HK-2 (cell line): ENCODE data around the gene TMEM87B.
A peak's percentile ranks its signal among the peaks of the same experiment; 100 is the strongest.

ENCODE experiments used
- DNase-seq: peaks from one replicate; pipeline ENCODE4 v3.0.0-alpha.2; 2018; ENCODE audit not compliant: unreplicated experiment

TMEM87B gene

GRCh38 chr2:112054847-112055729, at the start of gene TMEM87B:
Gene TMEM87B (plus strand): TSS chr2:112055269. CDS start chr2:112055592, 323 bp downstream.
- peak; percentile 100 for DNase-seq

GRCh38 chr2:112005406-112006075, 49.5 kb upstream of the TMEM87B start:
- DNase-seq: no peak

GRCh38 chr2:112006076-112006410, 49.0 kb upstream of the TMEM87B start:
- DNase-seq: no peak

GRCh38 chr2:112007493-112007892, 47.6 kb upstream of the TMEM87B start:
- no peak for DNase-seq

- no peak for DNase-seq
Measured at GRCh38 chr2:112008910-112009485, 46.1 kb upstream of the TMEM87B start.

- DNase-seq: no peak
Measured at GRCh38 chr2:112010751-112011150, 44.3 kb upstream of the TMEM87B start.

- DNase-seq: no peak
Measured at GRCh38 chr2:112012556-112012955, 42.5 kb upstream of the TMEM87B start.

- DNase-seq: no peak
Measured at GRCh38 chr2:112018846-112019245, 36.2 kb upstream of the TMEM87B start.

GRCh38 chr2:112019569-112019982, 35.5 kb upstream of the TMEM87B start:
- DNase-seq: no peak

GRCh38 chr2:112020561-112020960, 34.5 kb upstream of the TMEM87B start:
- DNase-seq: no peak

- no peak for DNase-seq
Measured at GRCh38 chr2:112021290-112021689, 33.8 kb upstream of the TMEM87B start.

- DNase-seq: no peak
Measured at GRCh38 chr2:112021781-112022231, 33.3 kb upstream of the TMEM87B start.

- DNase-seq: no peak
Measured at GRCh38 chr2:112023707-112024106, 31.4 kb upstream of the TMEM87B start.

- no peak for DNase-seq
Measured at GRCh38 chr2:112024231-112024630, 30.8 kb upstream of the TMEM87B start.

- no peak for DNase-seq
Measured at GRCh38 chr2:112024896-112025491, 30.1 kb upstream of the TMEM87B start.

- DNase-seq: no peak
Measured at GRCh38 chr2:112026509-112026908, 28.6 kb upstream of the TMEM87B start.

GRCh38 chr2:112027767-112028166, 27.3 kb upstream of the TMEM87B start:
- no peak for DNase-seq

- DNase-seq: no peak
Measured at GRCh38 chr2:112029164-112029563, 25.9 kb upstream of the TMEM87B start.

GRCh38 chr2:112031473-112032223, 23.4 kb upstream of the TMEM87B start:
- DNase-seq: no peak

GRCh38 chr2:112032224-112032586, 22.9 kb upstream of the TMEM87B start:
- no peak for DNase-seq

GRCh38 chr2:112032689-112033465, 22.2 kb upstream of the TMEM87B start:
- DNase-seq: peak; percentile 40
